Right forelimb (tissue), 1 donor: Measurements from ENCODE around the gene RANBP3L.
"Not testable (repeated sequence)": the region's sequence is repeated elsewhere in the genome, so short reads cannot be mapped to it uniquely, and the experiment has no call there.

Source experiments
- DNase-seq: peaks from one replicate; pipeline ENCODE4 v3.0.0-alpha.2; 2018

RANBP3L gene

GRCh38 chr5:36283775-36284174, 17.9 kb downstream of the RANBP3L start:
- DNase-seq, result not testable (repeated sequence)

GRCh38 chr5:36281626-36282025, 20.1 kb downstream of the RANBP3L start:
- no peak for DNase-seq

GRCh38 chr5:36279054-36279698, 22.5 kb downstream of the RANBP3L start:
- no peak for DNase-seq

- no peak for DNase-seq
These were observed 24.1 kb downstream of the RANBP3L start for GRCh38 chr5:36277521-36278176.

GRCh38 chr5:36276864-36277263, 24.8 kb downstream of the RANBP3L start:
- no peak for DNase-seq

- DNase-seq, result no peak
These were observed 27.7 kb downstream of the RANBP3L start for GRCh38 chr5:36273809-36274526.

- no peak for DNase-seq
These were observed 29.5 kb downstream of the RANBP3L start for GRCh38 chr5:36272136-36272690.

GRCh38 chr5:36270876-36271575, 30.7 kb downstream of the RANBP3L start:
- DNase-seq, result no peak

- DNase-seq, result no peak
These were observed 31.5 kb downstream of the RANBP3L start for GRCh38 chr5:36270175-36270574.

GRCh38 chr5:36269478-36269877, 32.2 kb downstream of the RANBP3L start:
- DNase-seq, result no peak

GRCh38 chr5:36267905-36268304, 33.8 kb downstream of the RANBP3L start:
- DNase-seq, result no peak

GRCh38 chr5:36264202-36264760, 37.4 kb downstream of the RANBP3L start:
- DNase-seq, result no peak

GRCh38 chr5:36261186-36261585, 40.5 kb downstream of the RANBP3L start:
- no peak for DNase-seq

GRCh38 chr5:36253575-36253974, 48.1 kb downstream of the RANBP3L start:
- no peak for DNase-seq

GRCh38 chr5:36252722-36253365, 48.9 kb downstream of the RANBP3L start:
- no peak for DNase-seq

GRCh38 chr5:36251218-36251617, 50.5 kb downstream of the RANBP3L start:
- no peak for DNase-seq

GRCh38 chr5:36250427-36250826, 51.3 kb downstream of the RANBP3L start:
- no peak for DNase-seq

GRCh38 chr5:36246036-36246800, 55.5 kb downstream of the RANBP3L start:
- no peak for DNase-seq

GRCh38 chr5:36244076-36244475, 57.6 kb downstream of the RANBP3L start:
- DNase-seq, result no peak

- DNase-seq, result no peak
These were observed 58.0 kb downstream of the RANBP3L start for GRCh38 chr5:36243653-36244052.
